ENCODE results near the gene HK1. TPM values are rescaled to one million over a fixed set of nuclear protein-coding genes. Genes with fewer than 3 reads are reported as not detected.

HK1 gene
- total RNA-seq, 1 donor from 2014 or later, result 88.8 TPM

- Mint-ChIP-seq H3K4me3 (no peak overlapping the region), H3K9me3 (no peaks in the 10 kb centered on the region), H3K36me3 (ENCODE audit: low read depth) (peaks cover 17% of the 10 kb centered on the region), H3K4me1 (peaks cover 4% of the 10 kb centered on the region), H3K27me3 (ENCODE audit: low read depth) (no peaks in the 10 kb centered on the region), H3K27ac (ENCODE audit: unreplicated experiment) (no peak overlapping the region)
- DNase-seq (ENCODE audit: low read depth, low spot score), result no peak
- TF ChIP-seq CTCF (conservative IDR thresholded peaks at IDR 0.05), result no peak
These were observed 96.6 kb downstream of the HK1 start for GRCh38 chr10:69374931-69375306.

GRCh38 chr10:69375307-69376151, 97.2 kb downstream of the HK1 start:
- peaks cover 4% of the 10 kb centered on the region for H3K4me1 Mint-ChIP-seq
- no peak overlapping the region for H3K4me3 Mint-ChIP-seq
- no peak for TF ChIP-seq CTCF (conservative IDR thresholded peaks at IDR 0.05)
- no peak for DNase-seq (ENCODE audit: low read depth, low spot score)
- peaks cover 11% of the 10 kb centered on the region for H3K36me3 Mint-ChIP-seq (ENCODE audit: low read depth)
- no peak overlapping the region for H3K27ac Mint-ChIP-seq (ENCODE audit: unreplicated experiment)
- no peaks in the 10 kb centered on the region for H3K9me3 Mint-ChIP-seq
- no peaks in the 10 kb centered on the region for H3K27me3 Mint-ChIP-seq (ENCODE audit: low read depth)

- H3K9me3 Mint-ChIP-seq, result no peaks in the 10 kb centered on the region
- no peak for TF ChIP-seq CTCF (conservative IDR thresholded peaks at IDR 0.05)
- H3K27me3 Mint-ChIP-seq (ENCODE audit: low read depth), result no peaks in the 10 kb centered on the region
- no peak overlapping the region for H3K4me3 Mint-ChIP-seq
- peaks cover 4% of the 10 kb centered on the region for H3K4me1 Mint-ChIP-seq
- no peak overlapping the region for H3K27ac Mint-ChIP-seq (ENCODE audit: unreplicated experiment)
- DNase-seq (ENCODE audit: low read depth, low spot score), result no peak
- peaks cover 6% of the 10 kb centered on the region for H3K36me3 Mint-ChIP-seq (ENCODE audit: low read depth)
These were observed 98.4 kb downstream of the HK1 start for GRCh38 chr10:69376662-69377061.

- no peak for DNase-seq (ENCODE audit: low read depth, low spot score)
- Mint-ChIP-seq H3K4me1 (peaks cover 4% of the 10 kb centered on the region), H3K27me3 (ENCODE audit: low read depth) (no peaks in the 10 kb centered on the region), H3K4me3 (no peak overlapping the region), H3K36me3 (ENCODE audit: low read depth) (peaks cover 6% of the 10 kb centered on the region), H3K9me3 (no peaks in the 10 kb centered on the region), H3K27ac (ENCODE audit: unreplicated experiment) (no peak overlapping the region)
- TF ChIP-seq CTCF (conservative IDR thresholded peaks at IDR 0.05), result no peak
These were observed 98.9 kb downstream of the HK1 start for GRCh38 chr10:69377191-69377590.

- Mint-ChIP-seq H3K9me3 (no peaks in the 10 kb centered on the region), H3K27me3 (ENCODE audit: low read depth) (no peaks in the 10 kb centered on the region), H3K36me3 (ENCODE audit: low read depth) (peaks cover 6% of the 10 kb centered on the region), H3K4me3 (no peak overlapping the region), H3K27ac (ENCODE audit: unreplicated experiment) (peak overlapping the region; percentile 81), H3K4me1 (peaks cover 4% of the 10 kb centered on the region)
- no peak for TF ChIP-seq CTCF (conservative IDR thresholded peaks at IDR 0.05)
- DNase-seq (ENCODE audit: low read depth, low spot score), result no peak
These were observed 99.6 kb downstream of the HK1 start for GRCh38 chr10:69377933-69378332.

All from neural crest cell (in vitro differentiated cells).